Kidney epithelial cell (primary cell): ENCODE measurements around the gene PLCB1. TPM values are rescaled to one million over a fixed set of nuclear protein-coding genes. Genes with fewer than 3 reads are reported as not detected.

Experiments used
- DNase-seq: peaks from one replicate; pipeline ENCODE4 v3.0.0-alpha.2; 2010; ENCODE audit warnings: low read depth
- H3K27me3 ChIP-seq: 2 replicates; pipeline ENCODE4 v1.6.0; 2011; ENCODE audit warnings: low read length; ENCODE audit not compliant: control insufficient read depth, insufficient read depth
- H3K36me3 ChIP-seq: 2 replicates; pipeline ENCODE4 v1.5.1; 2011; ENCODE audit warnings: low read length; ENCODE audit not compliant: control insufficient read depth, insufficient read depth
- H3K4me3 ChIP-seq: 2 replicates; pipeline ENCODE4 v1.5.1; 2011; ENCODE audit warnings: low read depth, mild to moderate bottlenecking, control low read depth, low read length
- CTCF ChIP-seq: IDR thresholded peaks from 2 replicates; pipeline ENCODE4 v1.5.1; 2011; ENCODE audit warnings: mild to moderate bottlenecking, moderate library complexity, low read length, control low read depth, inconsistent platforms; ENCODE audit not compliant: insufficient read depth, poor library complexity, severe bottlenecking
- total RNA-seq: library from RNA; depleted of rRNA; stranded (reverse); fragments of >200 nt; gene quantifications from 2 replicates; pipeline ENCODE4 v1.2.3, GENCODE V29; 2015

Gene PLCB1
- total RNA-seq, 1 donor from 2014 or later: 5.1 TPM

GRCh38 chr20:8808202-8808535 lies 676.1 kb downstream of the PLCB1 start:
- DNase-seq: no peak
- TF ChIP-seq CTCF: no peak

GRCh38 chr20:8809107-8809953 lies 677.3 kb downstream of the PLCB1 start:
- Histone ChIP-seq H3K36me3 (no peaks in the 10 kb centered on the region), H3K27me3 (no peaks in the 10 kb centered on the region), H3K4me3 (no peak overlapping the region)
- no peak for TF ChIP-seq CTCF
- DNase-seq: no peak

More at GRCh38 chr20:8808202-8808535, 676.1 kb downstream of the PLCB1 start:
- H3K4me3 ChIP-seq: no peak overlapping the region
- H3K36me3 ChIP-seq: no peaks in the 10 kb centered on the region
- no peaks in the 10 kb centered on the region for H3K27me3 ChIP-seq

GRCh38 chr20:8811801-8812594 lies 679.9 kb downstream of the PLCB1 start:
- no peak for DNase-seq
- H3K4me3 ChIP-seq: no peak overlapping the region

GRCh38 chr20:8812817-8813216 lies 680.8 kb downstream of the PLCB1 start:
- no peak for TF ChIP-seq CTCF
- no peak for DNase-seq
- no peak overlapping the region for H3K4me3 ChIP-seq
- H3K27me3 ChIP-seq: no peaks in the 10 kb centered on the region
- H3K36me3 ChIP-seq: no peaks in the 10 kb centered on the region

More at GRCh38 chr20:8811801-8812594, 679.9 kb downstream of the PLCB1 start:
- TF ChIP-seq CTCF: no peak
- Histone ChIP-seq H3K27me3 (no peaks in the 10 kb centered on the region), H3K36me3 (no peaks in the 10 kb centered on the region)

GRCh38 chr20:8815208-8815607 lies 683.1 kb downstream of the PLCB1 start:
- Histone ChIP-seq H3K27me3 (no peaks in the 10 kb centered on the region), H3K4me3 (no peak overlapping the region), H3K36me3 (no peaks in the 10 kb centered on the region)
- no peak for DNase-seq
- no peak for TF ChIP-seq CTCF
